NT2/D1 (cell line): ENCODE results near the gene VAV2.

Source experiments
- DNase-seq: peaks from one replicate; pipeline ENCODE4 v3.0.0-alpha.2; 2011; ENCODE audit warnings: low read depth, low spot score
- H3K27me3 ChIP-seq: 2 replicates; pipeline ENCODE4 v1.6.0; 2011; ENCODE audit warnings: mild to moderate bottlenecking; ENCODE audit not compliant: insufficient read length, insufficient read depth
- H3K36me3 ChIP-seq: 2 replicates; pipeline ENCODE4 v1.6.1; 2011; ENCODE audit warnings: mild to moderate bottlenecking, low read length, mixed read lengths; ENCODE audit not compliant: insufficient read depth, insufficient read length
- H3K4me1 ChIP-seq: 2 replicates; pipeline ENCODE4 v1.5.1; 2011; ENCODE audit not compliant: insufficient read depth, insufficient read length
- H3K4me3 ChIP-seq: 2 replicates; pipeline ENCODE4 v1.5.1; 2011; ENCODE audit warnings: low read depth; ENCODE audit not compliant: insufficient read length
- H3K9ac ChIP-seq: 2 replicates; pipeline ENCODE4 v1.6.0; 2011; ENCODE audit warnings: low read depth; ENCODE audit not compliant: insufficient read length
- H3K9me3 ChIP-seq: 2 replicates; pipeline ENCODE4 v1.5.1; 2011; ENCODE audit warnings: mild to moderate bottlenecking, low read length; ENCODE audit not compliant: insufficient read depth
- SUZ12 ChIP-seq: IDR thresholded peaks from 2 replicates; pipeline ENCODE4 v1.6.1; 2011; ENCODE audit not compliant: insufficient read length, insufficient read depth; ENCODE audit errors: extremely low read depth
- YY1 ChIP-seq: IDR thresholded peaks from 2 replicates; pipeline ENCODE4 v1.6.1; 2011; ENCODE audit not compliant: insufficient read length, insufficient read depth
- ZNF274 ChIP-seq: IDR thresholded peaks from 2 replicates; pipeline ENCODE4 v1.6.1; 2011; ENCODE audit warnings: mild to moderate bottlenecking, low read depth, low read length

VAV2 gene

GRCh38 chr9:133878402-133878801, 113.7 kb downstream of the VAV2 start:
- Histone ChIP-seq H3K4me1 (peaks cover 43% of the 10 kb centered on the region), H3K4me3 (no peak overlapping the region), H3K36me3 (peaks cover 11% of the 10 kb centered on the region), H3K9ac (peak overlapping the region; percentile 21), H3K27me3 (no peaks in the 10 kb centered on the region), H3K9me3 (no peaks in the 10 kb centered on the region)
- no peak for DNase-seq
- TF ChIP-seq ZNF274: no peak
- no peak for TF ChIP-seq SUZ12
- no peak for TF ChIP-seq YY1

GRCh38 chr9:133877967-133878366, 114.2 kb downstream of the VAV2 start:
- no peak overlapping the region for H3K9ac ChIP-seq
- peaks cover 11% of the 10 kb centered on the region for H3K36me3 ChIP-seq
- no peaks in the 10 kb centered on the region for H3K27me3 ChIP-seq
- H3K4me1 ChIP-seq: peaks cover 43% of the 10 kb centered on the region
- TF ChIP-seq SUZ12 (no peak), ZNF274 (no peak), YY1 (no peak)
- no peak overlapping the region for H3K4me3 ChIP-seq
- no peak for DNase-seq
- H3K9me3 ChIP-seq: no peaks in the 10 kb centered on the region

- no peaks in the 10 kb centered on the region for H3K9me3 ChIP-seq
- no peak for DNase-seq
- peaks cover 37% of the 10 kb centered on the region for H3K4me1 ChIP-seq
- no peak overlapping the region for H3K4me3 ChIP-seq
- H3K9ac ChIP-seq: no peak overlapping the region
- no peak for TF ChIP-seq SUZ12
- no peak for TF ChIP-seq YY1
- TF ChIP-seq ZNF274: no peak
- no peaks in the 10 kb centered on the region for H3K27me3 ChIP-seq
- H3K36me3 ChIP-seq: peaks cover 11% of the 10 kb centered on the region
These were observed 114.8 kb downstream of the VAV2 start for GRCh38 chr9:133877327-133877726.

- peaks cover 11% of the 10 kb centered on the region for H3K36me3 ChIP-seq
- DNase-seq: no peak
- no peak overlapping the region for H3K9ac ChIP-seq
- peaks cover 32% of the 10 kb centered on the region for H3K4me1 ChIP-seq
- H3K4me3 ChIP-seq: no peak overlapping the region
- no peaks in the 10 kb centered on the region for H3K9me3 ChIP-seq
- no peaks in the 10 kb centered on the region for H3K27me3 ChIP-seq
- TF ChIP-seq YY1: no peak
- TF ChIP-seq ZNF274: no peak
These were observed 115.3 kb downstream of the VAV2 start for GRCh38 chr9:133876836-133877235.

GRCh38 chr9:133876144-133876543, 116.0 kb downstream of the VAV2 start:
- Histone ChIP-seq H3K36me3 (peaks cover 7% of the 10 kb centered on the region), H3K9me3 (no peaks in the 10 kb centered on the region), H3K27me3 (no peaks in the 10 kb centered on the region), H3K4me3 (no peak overlapping the region), H3K9ac (no peak overlapping the region), H3K4me1 (peaks cover 29% of the 10 kb centered on the region)
- TF ChIP-seq SUZ12 (no peak), YY1 (no peak), ZNF274 (no peak)
- DNase-seq: peak; percentile 20

- Histone ChIP-seq H3K9me3 (no peaks in the 10 kb centered on the region), H3K9ac (no peak overlapping the region), H3K4me1 (peaks cover 28% of the 10 kb centered on the region), H3K27me3 (no peaks in the 10 kb centered on the region), H3K4me3 (no peak overlapping the region), H3K36me3 (peaks cover 4% of the 10 kb centered on the region)
- DNase-seq: no peak
- TF ChIP-seq SUZ12: no peak
These were observed 117.0 kb downstream of the VAV2 start for GRCh38 chr9:133875131-133875530.

GRCh38 chr9:133874659-133875058, 117.5 kb downstream of the VAV2 start:
- H3K4me1 ChIP-seq: peaks cover 28% of the 10 kb centered on the region
- no peaks in the 10 kb centered on the region for H3K9me3 ChIP-seq
- H3K36me3 ChIP-seq: peaks cover 4% of the 10 kb centered on the region
- H3K4me3 ChIP-seq: no peak overlapping the region
- H3K27me3 ChIP-seq: no peaks in the 10 kb centered on the region
- no peak for TF ChIP-seq YY1
- no peak for TF ChIP-seq SUZ12
- TF ChIP-seq ZNF274: no peak
- H3K9ac ChIP-seq: peak overlapping the region; percentile 51
- no peak for DNase-seq

- H3K27me3 ChIP-seq: no peaks in the 10 kb centered on the region
- H3K9ac ChIP-seq: peak overlapping the region; percentile 51
- no peaks in the 10 kb centered on the region for H3K9me3 ChIP-seq
- peaks cover 4% of the 10 kb centered on the region for H3K36me3 ChIP-seq
- no peak overlapping the region for H3K4me3 ChIP-seq
- TF ChIP-seq YY1 (no peak), ZNF274 (no peak), SUZ12 (no peak)
- peaks cover 28% of the 10 kb centered on the region for H3K4me1 ChIP-seq
- DNase-seq: no peak
These were observed 118.0 kb downstream of the VAV2 start for GRCh38 chr9:133874060-133874657.
